Prostate gland (tissue), 2 donors: ENCODE measurements around the gene DNAH6. TPM values are rescaled to one million over a fixed set of nuclear protein-coding genes. Genes with fewer than 3 reads are reported as not detected.
"Not testable (repeated sequence)": the region's sequence is repeated elsewhere in the genome, so short reads cannot be mapped to it uniquely, and the experiment has no call there.

ENCODE experiments used
- DNase-seq: peaks from one replicate; pipeline ENCODE4 v3.0.0-alpha.2; 2019; ENCODE audit warnings: low spot score
- H3K27ac ChIP-seq, 2 donors: fragments of 200-600 bp; sonication (generic); 2 replicates each; pipeline ENCODE4 v1.5.1; 2017 to 2019
- H3K27me3 ChIP-seq: fragments of 200-600 bp; sonication (generic); replicated peaks from 2 replicates; pipeline ENCODE4 v1.5.1; 2019; ENCODE audit not compliant: insufficient read depth
- H3K36me3 ChIP-seq, 2 donors: fragments of 200-600 bp; sonication (generic); 1 replicate in 1 of 2; 2 replicates in 1 of 2; pipeline versions ENCODE4 v1.5.1 to v1.8.1; 2017 to 2019
- H3K4me1 ChIP-seq: fragments of 200-600 bp; sonication (generic); replicated peaks from 2 replicates; pipeline ENCODE4 v1.5.1; 2019
- H3K4me3 ChIP-seq, 2 donors: fragments of 200-600 bp; sonication (generic); 2 replicates each; pipeline ENCODE4 v1.5.1; 2017 to 2019
- H3K9me3 ChIP-seq: fragments of 200-600 bp; sonication (generic); 2 replicates; pipeline ENCODE4 v1.5.1; 2017
- CTCF ChIP-seq, 4 experiments: fragments of 200-600 bp in 2 of 4; fragments of 450-650 bp in 2 of 4; sonication (generic) in 2 of 4; IDR thresholded peaks; 1 replicate in 3 of 4; 2 replicates in 1 of 4; pipeline ENCODE4 v1.5.1; 2016 to 2019; ENCODE audit warnings: antibody characterized with exemption in 4 of 4, mild to moderate bottlenecking in 2 of 4, moderate library complexity in 2 of 4
- POLR2A ChIP-seq: fragments of 450-650 bp; IDR thresholded peaks from one replicate; pipeline ENCODE4 v1.6.1; 2016; ENCODE audit warnings: antibody characterized with exemption, mild to moderate bottlenecking
- POLR2AphosphoS5 ChIP-seq: sonication (generic); formaldehyde crosslinking; IDR thresholded peaks from one replicate; pipeline ENCODE4 v1.6.1; 2017; ENCODE audit warnings: antibody characterized with exemption
- WGBS: methylation state at CpG from one replicate; pipeline ENCODE4 v1.1.5; 2018; 5-methylcytosine and 5-hydroxymethylcytosine counted together
- intact Hi-C: fragments of 100-400 bp; cut with DNase I; formaldehyde crosslinking; loops from one replicate; pipeline ENCODE4 v1.14.2; 2022
- total RNA-seq, 2 donors: library from RNA; depleted of rRNA; stranded (reverse); fragments of >200 nt; gene quantifications; one replicate each; pipeline ENCODE4 v1.1.0, GENCODE V29; 2016

The DNAH6 gene
- 1 to 10 TPM; 1.1 to 4.9 TPM for total RNA-seq

GRCh38 chr2:84516234-84516986, at the start of gene DNAH6:
Gene DNAH6 (plus strand): TSS chr2:84516498. CDS start chr2:84517827, 1,329 bp downstream.
- Histone ChIP-seq H3K27ac (peak within 1 kb of the TSS; percentile 24 to 33), H3K27me3 (no peaks in the 10 kb centered on the region), H3K36me3 (no peaks in the 10 kb centered on the region), H3K9me3 (no peaks in the 10 kb centered on the region), H3K4me1 (no peaks in the 10 kb centered on the region), H3K4me3 (peak within 1 kb of the TSS; percentile 35 to 38)
- intact Hi-C loops: no loop called here
- WGBS: 13% methylated on average over 31 of the region's 31 CpGs
- TF ChIP-seq POLR2A (no peak), POLR2AphosphoS5 (peak; percentile 85)
- peak; percentile 95 for DNase-seq

- no peak overlapping the region for H3K27ac ChIP-seq
- no peaks in the 10 kb centered on the region for H3K36me3 ChIP-seq
- no peak for TF ChIP-seq POLR2AphosphoS5
- TF ChIP-seq POLR2A: no peak
- TF ChIP-seq CTCF (IDR thresholded peaks at IDR 0.05): no peak
- H3K4me1 ChIP-seq: no peaks in the 10 kb centered on the region
- no peak for DNase-seq
- intact Hi-C loops: no loop called here
- no peaks in the 10 kb centered on the region for H3K9me3 ChIP-seq
- WGBS: 100% methylated on average over 1 of the region's 1 CpG
- no peaks in the 10 kb centered on the region for H3K27me3 ChIP-seq
- no peak overlapping the region for H3K4me3 ChIP-seq
Measured at GRCh38 chr2:84467389-84467788, 48.9 kb upstream of the DNAH6 start.

- H3K9me3 ChIP-seq, H3K4me1 ChIP-seq, intact Hi-C loops, H3K27ac ChIP-seq, H3K27me3 ChIP-seq, H3K4me3 ChIP-seq, H3K36me3 ChIP-seq: not testable (repeated sequence)
- peak; percentile 62 for DNase-seq
- TF ChIP-seq POLR2AphosphoS5: peak; percentile 23
- WGBS: 27% methylated on average over 2 of the region's 2 CpGs
Measured at GRCh38 chr2:84472423-84472822, 43.9 kb upstream of the DNAH6 start.

- WGBS: 18% methylated on average over 6 of the region's 6 CpGs
- Histone ChIP-seq H3K27ac (no peak overlapping the region), H3K4me1 (no peaks in the 10 kb centered on the region), H3K4me3 (no peak overlapping the region), H3K27me3 (no peaks in the 10 kb centered on the region), H3K36me3 (no peaks in the 10 kb centered on the region), H3K9me3 (no peaks in the 10 kb centered on the region)
- intact Hi-C loops: no loop called here
- no peak for TF ChIP-seq POLR2A
- TF ChIP-seq CTCF (IDR thresholded peaks at IDR 0.05): no peak
- no peak for TF ChIP-seq POLR2AphosphoS5
- peak; percentile 36 for DNase-seq
Measured at GRCh38 chr2:84472856-84473565, 43.3 kb upstream of the DNAH6 start.

GRCh38 chr2:84474176-84474575, 42.1 kb upstream of the DNAH6 start:
- Histone ChIP-seq H3K27me3 (no peaks in the 10 kb centered on the region), H3K4me1 (no peaks in the 10 kb centered on the region), H3K36me3 (no peaks in the 10 kb centered on the region), H3K27ac (no peak overlapping the region), H3K4me3 (no peak overlapping the region), H3K9me3 (no peaks in the 10 kb centered on the region)
- TF ChIP-seq POLR2AphosphoS5 (peak; percentile 53), CTCF (IDR thresholded peaks at IDR 0.05) (no peak)
- WGBS: 42% methylated on average over 4 of the region's 4 CpGs
- intact Hi-C loops: no loop called here
- peak; percentile 55 for DNase-seq
